Pancreas (tissue), 10 donors: ENCODE measurements around the gene SLC25A13. TPM values are rescaled to one million over a fixed set of nuclear protein-coding genes. Genes with fewer than 3 reads are reported as not detected.

Experiments used
- ATAC-seq, 4 donors: fragments of 200-7000 bp; cut with Tn5 transposase; one replicate each; pipeline versions ENCODE4 v1.8.0 to v1.9.1; 2020; ENCODE audit warnings: mild to moderate bottlenecking in 4 of 4, moderate library complexity in 4 of 4
- DNase-seq, 6 donors: peaks; one replicate each; pipeline ENCODE4 v3.0.0-alpha.2; 2020
- FAIRE-seq: peaks from 2 replicates; lab custom pipeline; 2012; peaks lifted over from hg19 to GRCh38; lab: Jason Lieb, UNC
- H3K27ac ChIP-seq, 4 donors: fragments of 200-600 bp; sonication (generic); 1 replicate in 3 of 4; 2 replicates in 1 of 4; pipeline versions ENCODE4 v1.5.0 to v1.8.0; 2020
- H3K27me3 ChIP-seq, 4 donors: fragments of 200-600 bp; one replicate each; pipeline ENCODE4 v1.8.0; 2021
- H3K36me3 ChIP-seq, 3 donors: fragments of 200-600 bp; sonication (generic) in 1 of 3; one replicate each; pipeline versions ENCODE4 v1.5.0 to v1.8.0; 2020 to 2021
- H3K4me1 ChIP-seq, 3 donors: fragments of 200-600 bp; one replicate each; pipeline ENCODE4 v1.8.0; 2021
- H3K4me3 ChIP-seq, 4 donors: fragments of 200-600 bp; sonication (generic) in 2 of 4; one replicate each; pipeline versions ENCODE4 v1.5.0 to v1.8.0; 2020 to 2021
- H3K9me3 ChIP-seq, 4 donors: fragments of 200-600 bp; one replicate each; pipeline ENCODE4 v1.8.0; 2021
- WGBS, 2 donors: extraction: QIAGEN DNeasy Blood & Tissue Kit; methylation state at CpG; one replicate each; pipeline ENCODE4 v1.1.7; 2013; 5-methylcytosine and 5-hydroxymethylcytosine counted together
- intact Hi-C, 3 donors: fragments of 100-400 bp; cut with DNase I; formaldehyde crosslinking; loops; one replicate each; pipeline versions ENCODE4 v1.11.1 to v1.14.2; 2022
- polyA plus RNA-seq, 2 donors: library from polyadenylated mRNA; stranded (reverse); fragments of 200-250 nt; gene quantifications; one replicate each; pipeline ENCODE4 v1.2.3, GENCODE V29; 2013
- total RNA-seq, 6 donors: library from RNA; stranded (reverse); fragmentation: NEBNext Ultra II Directional in 4 of 6; extraction: Animal tissue kit (Norgen Biotek cat#: 25700) in 4 of 6; gene quantifications; one replicate each; pipeline versions ENCODE4 v1.2.1 to v1.2.4, GENCODE V29; 2021 to 2023
- TF ChIP-seq, protein P1 (sequence below), 4 donors: fragments of 200-600 bp; sonication (generic) in 3 of 4; IDR thresholded peaks; one replicate each; pipeline versions ENCODE4 v1.5.0 to v1.8.0; 2021; ENCODE audit warnings: antibody characterized with exemption in 4 of 4
- donor health status: healthy with polysubstance abuse.
- donor health status: DM: no; HTN: no; CAD: no; lungs with moderate emphysema.
- donor health status: DM: no; HTN: no; CAD: no.
- donor health status: control.
- donor health status: control.
- donor health status: Bipolar disorder and iron deficiency.
- donor health status: DM: yes; HTN: yes; CAD: no.
- donor health status: DM: no; HTN: no; CAD: no.
- donor health status: DM: no; HTN: no; CAD: no.
- donor health status: DM: yes; HTN: yes; CAD: no.

Gene SLC25A13
- total and polyA plus RNA-seq, 8 donors: 4.2 to 15.0 (median 11.0) TPM

DNA sequence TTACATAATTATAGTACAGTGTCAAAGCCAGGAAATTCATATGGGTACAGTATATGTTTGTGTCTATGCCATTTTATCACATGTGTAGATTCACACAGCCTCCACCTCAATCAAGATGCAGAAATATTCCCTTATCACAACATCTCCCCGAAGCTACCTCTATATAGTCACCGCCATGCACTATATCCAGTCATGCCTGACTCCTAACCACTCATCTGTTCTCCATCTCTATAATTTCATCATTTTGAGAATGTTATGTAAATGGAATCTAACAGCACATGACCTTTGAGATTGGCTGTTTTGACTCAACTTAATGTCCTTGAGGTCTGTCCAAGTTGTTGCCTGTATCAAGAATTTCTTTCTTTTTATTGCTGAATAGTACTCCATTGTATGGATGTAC, 22.3 kb upstream of the SLC25A13 start:
- ATAC-seq: no peak
- no peaks in the 10 kb centered on the region for H3K4me1 ChIP-seq
- H3K27ac ChIP-seq: no peak overlapping the region
- no peak for FAIRE-seq
- DNase-seq: no peak
- H3K36me3 ChIP-seq: no peaks in the 10 kb centered on the region
- H3K27me3 ChIP-seq: peaks cover 0 to 4% (median 0%) of the 10 kb centered on the region in 4 donors
- H3K4me3 ChIP-seq: no peak overlapping the region
- no peaks in the 10 kb centered on the region for H3K9me3 ChIP-seq
- intact Hi-C loops: no loop called here
- TF ChIP-seq, protein P1, sequence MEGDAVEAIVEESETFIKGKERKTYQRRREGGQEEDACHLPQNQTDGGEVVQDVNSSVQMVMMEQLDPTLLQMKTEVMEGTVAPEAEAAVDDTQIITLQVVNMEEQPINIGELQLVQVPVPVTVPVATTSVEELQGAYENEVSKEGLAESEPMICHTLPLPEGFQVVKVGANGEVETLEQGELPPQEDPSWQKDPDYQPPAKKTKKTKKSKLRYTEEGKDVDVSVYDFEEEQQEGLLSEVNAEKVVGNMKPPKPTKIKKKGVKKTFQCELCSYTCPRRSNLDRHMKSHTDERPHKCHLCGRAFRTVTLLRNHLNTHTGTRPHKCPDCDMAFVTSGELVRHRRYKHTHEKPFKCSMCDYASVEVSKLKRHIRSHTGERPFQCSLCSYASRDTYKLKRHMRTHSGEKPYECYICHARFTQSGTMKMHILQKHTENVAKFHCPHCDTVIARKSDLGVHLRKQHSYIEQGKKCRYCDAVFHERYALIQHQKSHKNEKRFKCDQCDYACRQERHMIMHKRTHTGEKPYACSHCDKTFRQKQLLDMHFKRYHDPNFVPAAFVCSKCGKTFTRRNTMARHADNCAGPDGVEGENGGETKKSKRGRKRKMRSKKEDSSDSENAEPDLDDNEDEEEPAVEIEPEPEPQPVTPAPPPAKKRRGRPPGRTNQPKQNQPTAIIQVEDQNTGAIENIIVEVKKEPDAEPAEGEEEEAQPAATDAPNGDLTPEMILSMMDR (IDR thresholded peaks at IDR 0.05): no peak
- 81 to 91% methylated on average over 2 of the region's 2 CpGs for WGBS, 2 donors

DNA sequence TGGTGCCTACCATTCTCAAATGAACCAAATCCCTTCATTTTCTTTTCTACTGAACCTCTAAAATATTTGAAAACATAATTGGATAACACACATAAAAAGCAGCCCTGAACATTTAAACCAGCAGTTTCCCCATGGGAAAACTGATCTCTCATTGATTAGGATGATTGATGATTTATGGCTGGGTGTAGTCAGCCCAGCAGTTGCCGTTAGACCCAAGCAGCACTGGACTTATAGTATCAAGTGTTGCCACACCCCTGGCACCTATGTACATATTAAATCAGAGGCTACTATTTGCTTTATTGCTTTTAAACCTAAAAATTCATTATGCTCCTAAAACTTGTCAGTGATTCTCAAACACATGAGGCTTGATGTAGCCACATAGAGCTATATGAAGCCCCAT, 20.2 kb upstream of the SLC25A13 start:
- ATAC-seq (no peak), DNase-seq (no peak), FAIRE-seq (no peak)
- WGBS, 2 donors: 23 to 25% methylated on average over 1 of the region's 1 CpG
- no peaks in the 10 kb centered on the region for H3K4me1 ChIP-seq
- H3K36me3 ChIP-seq: no peaks in the 10 kb centered on the region
- H3K9me3 ChIP-seq: no peaks in the 10 kb centered on the region
- H3K4me3 ChIP-seq: no peak overlapping the region
- TF ChIP-seq, protein P1 (IDR thresholded peaks at IDR 0.05): no peak
- H3K27ac ChIP-seq: no peak overlapping the region
- peaks cover 0 to 4% (median 0%) of the 10 kb centered on the region in 4 donors for H3K27me3 ChIP-seq
- intact Hi-C loops: no loop called here

DNA sequence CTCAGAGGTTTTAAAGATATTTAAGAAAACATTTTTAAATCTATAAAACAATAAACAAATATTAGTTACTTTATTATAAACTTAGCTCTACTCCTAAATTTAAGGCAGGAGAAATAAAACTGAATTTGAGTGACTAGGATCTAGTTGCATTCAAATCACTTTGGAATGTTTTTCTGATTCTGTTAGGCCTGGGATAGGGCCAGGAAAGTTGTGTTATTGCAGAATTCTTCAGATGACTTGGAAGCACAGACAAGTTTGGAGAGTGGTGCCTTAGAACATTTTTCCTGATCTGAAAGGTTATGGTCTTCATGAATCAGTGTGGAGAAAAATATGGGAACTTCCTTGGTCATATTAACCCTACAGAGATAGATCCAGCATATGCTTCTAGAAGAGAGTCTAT, 15.6 kb upstream of the SLC25A13 start:
- no peak for ATAC-seq
- DNase-seq: no peak
- TF ChIP-seq, protein P1 (IDR thresholded peaks at IDR 0.05): no peak
- no peaks in the 10 kb centered on the region for H3K4me1 ChIP-seq
- no peak overlapping the region for H3K27ac ChIP-seq
- intact Hi-C loops: no loop called here
- no peak for FAIRE-seq
- H3K4me3 ChIP-seq: no peak overlapping the region
- peaks cover 0 to 3% (median 0%) of the 10 kb centered on the region in 4 donors for H3K27me3 ChIP-seq
- H3K9me3 ChIP-seq: no peaks in the 10 kb centered on the region
- H3K36me3 ChIP-seq: no peaks in the 10 kb centered on the region

DNA sequence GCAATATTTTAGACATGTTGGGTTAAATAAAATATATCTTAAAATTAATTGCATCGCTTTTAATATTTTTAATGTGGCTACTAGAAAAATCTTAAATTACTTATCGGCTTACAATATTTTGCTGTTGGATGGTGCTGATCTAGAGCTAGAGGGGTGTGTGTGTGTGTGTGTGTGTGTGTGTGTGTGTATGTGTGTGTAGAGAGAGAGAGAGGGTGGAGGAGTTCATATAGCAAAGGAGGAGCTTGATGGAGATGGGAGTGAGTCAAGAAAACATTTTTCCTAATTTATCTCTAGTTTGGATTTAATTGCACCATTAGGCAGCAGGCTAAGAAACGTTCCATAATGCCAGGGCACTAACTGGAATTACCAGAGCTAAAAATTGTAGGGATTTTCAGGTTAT, 10.4 kb upstream of the SLC25A13 start:
- FAIRE-seq (no peak), DNase-seq (no peak)

DNA sequence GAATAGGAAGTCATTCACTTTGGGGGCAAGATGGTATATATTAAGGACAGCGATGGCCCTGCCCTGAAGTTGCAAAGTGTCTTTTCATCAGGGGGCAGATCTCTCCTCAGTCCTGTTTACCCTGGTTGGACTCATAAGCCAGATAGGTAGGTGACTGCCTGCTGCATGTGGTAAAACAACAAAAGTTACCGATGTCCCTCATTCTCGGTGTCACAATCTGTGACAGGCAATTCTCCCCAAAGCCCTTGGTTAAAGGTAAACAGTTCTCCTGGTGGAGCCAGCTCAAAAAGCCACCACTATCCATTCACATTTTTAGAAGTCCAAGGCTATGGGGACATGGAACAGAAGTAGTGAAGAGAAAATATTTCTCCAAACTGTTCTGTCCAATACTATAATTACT, 9.9 kb upstream of the SLC25A13 start:
- 82 to 84% methylated on average over 3 of the region's 3 CpGs for WGBS, 2 donors
- TF ChIP-seq, protein P1 (IDR thresholded peaks at IDR 0.05): no peak
- peaks cover 0 to 4% (median 0%) of the 10 kb centered on the region in 3 donors for H3K4me1 ChIP-seq
- FAIRE-seq (no peak), DNase-seq (no peak), ATAC-seq (no peak)
- no peaks in the 10 kb centered on the region for H3K9me3 ChIP-seq
- no peaks in the 10 kb centered on the region for H3K27me3 ChIP-seq
- H3K36me3 ChIP-seq: no peaks in the 10 kb centered on the region
- H3K4me3 ChIP-seq: no peak overlapping the region
- intact Hi-C loops: no loop called here
- H3K27ac ChIP-seq: no peak overlapping the region

More for the DNA sequence above, 10.4 kb upstream of the SLC25A13 start:
- 65 to 72% methylated on average over 3 of the region's 3 CpGs for WGBS, 2 donors
- Histone ChIP-seq H3K27me3 (no peaks in the 10 kb centered on the region), H3K27ac (no peak overlapping the region), H3K4me1 (peaks cover 0 to 4% (median 0%) of the 10 kb centered on the region in 3 donors), H3K36me3 (no peaks in the 10 kb centered on the region), H3K9me3 (no peaks in the 10 kb centered on the region), H3K4me3 (no peak overlapping the region)
- TF ChIP-seq, protein P1 (IDR thresholded peaks at IDR 0.05): no peak
- intact Hi-C loops: no loop called here
- ATAC-seq: no peak
